ENCODE data around the gene SEMA6B.

The SEMA6B gene

DNA sequence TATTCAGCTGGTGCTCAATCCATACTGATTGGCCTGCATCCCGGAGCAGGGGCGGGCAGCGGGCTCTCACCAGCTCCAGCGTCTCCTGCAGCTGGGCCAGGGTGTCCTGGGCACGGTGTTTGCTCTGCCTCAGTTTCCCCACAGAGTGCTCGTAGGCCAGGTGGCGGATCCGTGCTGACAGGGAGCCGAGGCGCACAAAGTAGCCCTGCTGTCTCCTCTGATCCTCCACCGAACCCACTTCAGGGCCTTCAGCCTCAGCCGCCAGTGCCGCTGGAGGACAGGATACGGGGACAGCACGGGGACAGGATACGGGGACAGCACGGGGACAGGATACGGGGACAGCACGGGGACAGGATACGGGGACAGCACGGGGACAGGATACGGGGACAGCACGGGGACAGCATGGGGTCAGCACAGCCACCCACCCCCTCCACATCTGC lies 33.9 kb downstream of the SEMA6B start:
- TF ChIP-seq, protein P1, sequence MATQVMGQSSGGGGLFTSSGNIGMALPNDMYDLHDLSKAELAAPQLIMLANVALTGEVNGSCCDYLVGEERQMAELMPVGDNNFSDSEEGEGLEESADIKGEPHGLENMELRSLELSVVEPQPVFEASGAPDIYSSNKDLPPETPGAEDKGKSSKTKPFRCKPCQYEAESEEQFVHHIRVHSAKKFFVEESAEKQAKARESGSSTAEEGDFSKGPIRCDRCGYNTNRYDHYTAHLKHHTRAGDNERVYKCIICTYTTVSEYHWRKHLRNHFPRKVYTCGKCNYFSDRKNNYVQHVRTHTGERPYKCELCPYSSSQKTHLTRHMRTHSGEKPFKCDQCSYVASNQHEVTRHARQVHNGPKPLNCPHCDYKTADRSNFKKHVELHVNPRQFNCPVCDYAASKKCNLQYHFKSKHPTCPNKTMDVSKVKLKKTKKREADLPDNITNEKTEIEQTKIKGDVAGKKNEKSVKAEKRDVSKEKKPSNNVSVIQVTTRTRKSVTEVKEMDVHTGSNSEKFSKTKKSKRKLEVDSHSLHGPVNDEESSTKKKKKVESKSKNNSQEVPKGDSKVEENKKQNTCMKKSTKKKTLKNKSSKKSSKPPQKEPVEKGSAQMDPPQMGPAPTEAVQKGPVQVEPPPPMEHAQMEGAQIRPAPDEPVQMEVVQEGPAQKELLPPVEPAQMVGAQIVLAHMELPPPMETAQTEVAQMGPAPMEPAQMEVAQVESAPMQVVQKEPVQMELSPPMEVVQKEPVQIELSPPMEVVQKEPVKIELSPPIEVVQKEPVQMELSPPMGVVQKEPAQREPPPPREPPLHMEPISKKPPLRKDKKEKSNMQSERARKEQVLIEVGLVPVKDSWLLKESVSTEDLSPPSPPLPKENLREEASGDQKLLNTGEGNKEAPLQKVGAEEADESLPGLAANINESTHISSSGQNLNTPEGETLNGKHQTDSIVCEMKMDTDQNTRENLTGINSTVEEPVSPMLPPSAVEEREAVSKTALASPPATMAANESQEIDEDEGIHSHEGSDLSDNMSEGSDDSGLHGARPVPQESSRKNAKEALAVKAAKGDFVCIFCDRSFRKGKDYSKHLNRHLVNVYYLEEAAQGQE (IDR thresholded peaks at IDR 0.05; ENCODE audit: insufficient read depth in 1 of 2, low read depth in 2 of 2, low read length in 2 of 2), result no peak
- TF ChIP-seq TAF1 (IDR thresholded peaks at IDR 0.05; ENCODE audit: borderline replicate concordance, insufficient read depth, low read length) (no peak), SIN3A (IDR thresholded peaks at IDR 0.05; ENCODE audit: borderline replicate concordance, insufficient read depth, low read length) (no peak), POLR2AphosphoS5 (IDR thresholded peaks at IDR 0.05; ENCODE audit: low read depth, low read length) (no peak), FOXP2 (optimal IDR thresholded peaks at IDR 0.05; ENCODE audit: borderline replicate concordance, extremely low read depth, extremely low read length, insufficient read depth) (no peak)

DNA sequence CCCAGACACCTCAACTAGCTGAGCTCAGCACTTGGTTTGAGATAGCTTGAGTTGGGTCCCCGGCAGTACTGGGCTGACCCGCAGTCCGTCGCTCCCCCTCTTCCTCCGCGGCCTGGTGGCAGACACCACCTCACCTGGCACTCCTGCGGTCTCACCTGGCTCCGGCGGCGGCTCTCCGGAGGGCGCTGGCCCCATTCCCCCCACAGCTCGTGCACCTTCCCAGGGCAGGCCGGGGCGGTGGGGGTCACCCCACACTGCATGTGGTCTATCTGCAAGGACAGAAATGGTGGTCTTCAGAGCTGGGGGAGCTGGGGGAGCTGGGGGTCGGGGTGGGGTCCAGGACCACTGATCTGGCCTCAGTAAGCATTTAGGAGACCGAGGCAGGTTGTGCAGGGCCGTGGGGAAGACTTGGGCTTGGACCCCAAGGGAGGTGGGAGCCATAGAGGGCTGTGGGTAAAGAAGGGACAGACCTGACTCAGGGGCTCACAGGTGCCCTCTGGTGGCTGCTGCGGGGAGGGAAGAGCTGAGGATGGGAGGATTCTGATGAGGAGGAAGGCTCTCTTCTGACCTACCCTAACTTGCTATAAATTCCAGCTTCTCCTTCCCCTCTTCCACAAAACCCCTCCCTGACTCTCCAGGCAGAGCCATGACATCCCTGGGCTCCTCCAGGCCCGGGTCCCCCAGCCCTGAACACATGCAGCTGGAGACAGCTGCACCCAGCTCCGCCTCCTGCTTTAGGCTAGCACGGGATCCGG lies 34.5 kb downstream of the SEMA6B start:
- TF ChIP-seq POLR2AphosphoS5 (IDR thresholded peaks at IDR 0.05; ENCODE audit: low read depth, low read length) (no peak), FOXP2 (optimal IDR thresholded peaks at IDR 0.05; ENCODE audit: borderline replicate concordance, extremely low read depth, extremely low read length, insufficient read depth) (no peak), SIN3A (IDR thresholded peaks at IDR 0.05; ENCODE audit: borderline replicate concordance, insufficient read depth, low read length) (no peak), TAF1 (IDR thresholded peaks at IDR 0.05; ENCODE audit: borderline replicate concordance, insufficient read depth, low read length) (no peak)
- TF ChIP-seq, protein P1 (IDR thresholded peaks at IDR 0.05; ENCODE audit: insufficient read depth in 1 of 2, low read depth in 2 of 2, low read length in 2 of 2), result no peak

GRCh38 chr19:4523306-4524110 lies 36.0 kb downstream of the SEMA6B start:
- TF ChIP-seq FOXP2 (optimal IDR thresholded peaks at IDR 0.05; ENCODE audit: borderline replicate concordance, extremely low read depth, extremely low read length, insufficient read depth) (peak; percentile 6), POLR2AphosphoS5 (IDR thresholded peaks at IDR 0.05; ENCODE audit: low read depth, low read length) (no peak)

DNA sequence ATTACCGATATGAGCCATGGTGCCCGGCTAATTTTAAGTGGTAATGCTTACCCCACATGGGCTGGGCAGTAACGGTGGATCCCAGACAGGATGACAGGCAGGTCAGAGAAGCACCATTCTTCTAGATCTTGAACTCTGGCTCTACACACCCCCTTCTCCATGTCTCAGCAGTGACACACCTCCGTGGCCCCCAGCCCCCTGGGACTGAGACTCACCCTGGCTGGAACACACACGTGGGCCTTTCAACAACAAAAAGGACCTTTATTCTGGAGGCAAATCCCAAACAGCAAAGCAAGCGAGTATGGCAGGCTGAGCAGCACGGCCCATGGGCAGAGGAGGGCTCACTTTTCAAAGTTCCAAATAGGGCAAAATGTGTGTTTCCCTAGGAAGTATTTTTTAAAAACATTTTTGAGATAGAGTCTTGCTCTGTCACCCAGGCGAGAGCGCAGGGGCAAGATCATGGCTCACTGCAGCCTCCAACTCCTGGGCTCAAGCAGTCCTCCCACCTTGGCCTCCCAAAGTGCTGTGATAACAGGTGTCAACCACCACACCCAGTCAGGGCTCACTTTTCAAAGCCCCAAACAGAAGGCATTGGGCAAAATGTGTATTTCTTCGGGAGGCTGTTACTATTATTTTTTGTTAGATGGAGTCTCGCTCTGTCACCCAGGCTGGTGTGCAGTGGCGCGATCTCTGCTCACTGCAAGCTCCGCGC lies 37.0 kb downstream of the SEMA6B start:
- TF ChIP-seq POLR2AphosphoS5 (IDR thresholded peaks at IDR 0.05; ENCODE audit: low read depth, low read length), result no peak
- TF ChIP-seq FOXP2 (optimal IDR thresholded peaks at IDR 0.05; ENCODE audit: borderline replicate concordance, extremely low read depth, extremely low read length, insufficient read depth), result no peak
- no peak for TF ChIP-seq SIN3A (IDR thresholded peaks at IDR 0.05; ENCODE audit: borderline replicate concordance, insufficient read depth, low read length)
- no peak for TF ChIP-seq TAF1 (IDR thresholded peaks at IDR 0.05; ENCODE audit: borderline replicate concordance, insufficient read depth, low read length)
- TF ChIP-seq, protein P1 (IDR thresholded peaks at IDR 0.05; ENCODE audit: insufficient read depth in 1 of 2, low read depth in 2 of 2, low read length in 2 of 2), result no peak

GRCh38 chr19:4521888-4522242 lies 37.6 kb downstream of the SEMA6B start:
- TF ChIP-seq TAF1 (IDR thresholded peaks at IDR 0.05; ENCODE audit: borderline replicate concordance, insufficient read depth, low read length) (no peak), POLR2AphosphoS5 (IDR thresholded peaks at IDR 0.05; ENCODE audit: low read depth, low read length) (no peak), FOXP2 (optimal IDR thresholded peaks at IDR 0.05; ENCODE audit: borderline replicate concordance, extremely low read depth, extremely low read length, insufficient read depth) (no peak), SIN3A (IDR thresholded peaks at IDR 0.05; ENCODE audit: borderline replicate concordance, insufficient read depth, low read length) (no peak)
- TF ChIP-seq, protein P1 (IDR thresholded peaks at IDR 0.05; ENCODE audit: insufficient read depth in 1 of 2, low read depth in 2 of 2, low read length in 2 of 2), result no peak
